Measurements from ENCODE around the gene ANGPTL8.

Gene ANGPTL8

DNA sequence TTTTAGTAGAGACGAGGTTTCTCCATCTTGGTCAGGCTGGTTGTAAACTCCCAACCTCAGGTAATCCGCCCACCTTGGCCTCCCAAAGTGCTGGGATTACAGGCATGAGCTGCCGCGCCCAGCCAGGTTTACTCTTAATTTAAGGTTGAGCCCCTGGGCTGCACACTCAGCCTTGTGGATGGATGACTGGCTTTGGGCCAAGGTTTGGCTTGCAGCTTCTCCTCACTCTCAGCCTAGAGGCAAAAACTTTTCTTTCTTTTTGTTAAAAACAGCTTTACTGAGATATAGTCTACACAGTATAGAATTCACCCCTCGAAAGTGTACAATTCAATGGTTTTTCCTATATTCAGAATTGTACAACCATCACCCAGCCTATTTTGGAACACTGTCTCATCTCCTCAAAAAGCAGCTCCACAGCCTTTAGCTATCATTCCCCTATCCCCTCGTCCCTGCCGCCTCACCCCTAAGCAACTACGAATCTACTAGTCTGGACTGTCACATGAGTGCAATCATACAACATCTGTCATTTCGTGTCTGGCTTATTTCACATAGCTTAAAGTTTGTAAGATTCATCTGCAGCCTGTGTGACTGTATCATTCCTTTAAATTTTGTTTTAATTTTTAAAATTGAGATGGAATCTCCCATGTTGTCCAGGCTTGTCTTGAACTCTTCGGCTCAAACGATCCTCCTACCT is 42.1 kb downstream of the ANGPTL8 start:
- no peak for DNase-seq (ENCODE audit: low spot score)
- no peak for TF ChIP-seq CTCF (IDR thresholded peaks at IDR 0.05; ENCODE audit: borderline replicate concordance, control extremely low read depth, extremely low read depth, insufficient read depth, missing control alignments)
- in situ Hi-C loops (cut with MboI; ENCODE audit: low sequenced_read_pairs, unreplicated experiment) = no loop called here

DNA sequence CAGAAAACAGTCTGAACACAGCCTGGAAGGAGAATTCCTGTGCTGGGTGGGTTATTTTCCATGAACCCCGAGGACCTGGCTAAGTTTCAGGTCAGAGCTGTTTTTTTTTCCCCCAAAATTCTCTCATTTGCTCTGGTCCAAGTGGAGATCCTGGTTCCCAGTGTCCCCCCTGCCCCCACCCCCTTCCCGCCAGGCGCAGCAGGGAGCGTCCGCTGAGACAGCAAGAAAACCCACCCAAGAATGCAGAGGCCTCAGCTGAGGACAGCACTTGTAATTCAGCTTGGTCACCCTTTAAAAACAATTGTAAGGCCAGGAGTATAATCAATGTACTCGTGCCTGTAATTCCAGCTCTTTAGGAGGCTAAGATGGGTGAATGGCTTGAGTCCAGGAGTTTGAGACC is 45.1 kb downstream of the ANGPTL8 start:
- in situ Hi-C loops (cut with MboI; ENCODE audit: low sequenced_read_pairs, unreplicated experiment) = no loop called here
- no peak for TF ChIP-seq CTCF (IDR thresholded peaks at IDR 0.05; ENCODE audit: borderline replicate concordance, control extremely low read depth, extremely low read depth, insufficient read depth, missing control alignments)
- DNase-seq (ENCODE audit: low spot score) = no peak

GRCh38 chr19:11286312-11286974 is 47.0 kb downstream of the ANGPTL8 start:
- TF ChIP-seq CTCF (IDR thresholded peaks at IDR 0.05; ENCODE audit: borderline replicate concordance, control extremely low read depth, extremely low read depth, insufficient read depth, missing control alignments) = no peak
- in situ Hi-C loops (cut with MboI; ENCODE audit: low sequenced_read_pairs, unreplicated experiment) = no loop called here
- DNase-seq (ENCODE audit: low spot score) = peak; percentile 31

DNA sequence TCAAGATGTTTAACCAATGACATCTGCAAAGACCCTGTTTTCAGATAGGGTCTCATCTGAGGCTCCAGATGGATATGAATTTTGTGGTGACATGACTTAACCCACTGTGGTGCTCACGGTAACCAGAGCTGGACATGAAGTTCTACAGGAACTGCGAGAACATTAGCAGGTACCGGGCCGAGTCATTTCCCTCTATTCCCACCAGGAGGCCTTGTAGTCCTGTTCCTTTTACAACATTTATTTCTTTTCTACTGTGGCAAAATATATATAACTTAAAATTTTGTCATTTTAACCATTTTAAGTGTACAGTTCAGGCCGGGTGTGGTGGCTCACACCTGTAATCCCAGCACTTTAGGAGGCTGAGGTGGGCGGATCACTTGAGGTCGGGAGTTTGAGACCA is 48.9 kb downstream of the ANGPTL8 start:
- DNase-seq (ENCODE audit: low spot score) = peak; percentile 34
- in situ Hi-C loops (cut with MboI; ENCODE audit: low sequenced_read_pairs, unreplicated experiment) = no loop called here
- TF ChIP-seq CTCF (IDR thresholded peaks at IDR 0.05; ENCODE audit: borderline replicate concordance, control extremely low read depth, extremely low read depth, insufficient read depth, missing control alignments) = no peak

GRCh38 chr19:11290256-11290655 is 50.8 kb downstream of the ANGPTL8 start:
- in situ Hi-C loops (cut with MboI; ENCODE audit: low sequenced_read_pairs, unreplicated experiment) = no loop called here
- no peak for TF ChIP-seq CTCF (IDR thresholded peaks at IDR 0.05; ENCODE audit: borderline replicate concordance, control extremely low read depth, extremely low read depth, insufficient read depth, missing control alignments)
- no peak for DNase-seq (ENCODE audit: low spot score)

- in situ Hi-C loops (cut with MboI; ENCODE audit: low sequenced_read_pairs, unreplicated experiment) = no loop called here
- no peak for DNase-seq (ENCODE audit: low spot score)
- TF ChIP-seq CTCF (IDR thresholded peaks at IDR 0.05; ENCODE audit: borderline replicate concordance, control extremely low read depth, extremely low read depth, insufficient read depth, missing control alignments) = no peak
Observed at GRCh38 chr19:11291415-11291814, 52.0 kb downstream of the ANGPTL8 start.

Data from GM13976 (cell line).